GM21825 (cell line): ENCODE data around the gene PRKCD.

ENCODE experiments used
- ATAC-seq: cut with Tn5 transposase; IDR thresholded peaks from one replicate; pipeline ENCODE4 v1.9.1; 2021; ENCODE audit warnings: mild to moderate bottlenecking, moderate library complexity; ENCODE audit not compliant: unreplicated experiment

Gene PRKCD

GRCh38 chr3:53230789-53231188 is 69.8 kb downstream of the PRKCD start:
- ATAC-seq: no peak

GRCh38 chr3:53231532-53232511 is 70.8 kb downstream of the PRKCD start:
- no peak for ATAC-seq

- ATAC-seq: no peak
These were observed 71.8 kb downstream of the PRKCD start for GRCh38 chr3:53232641-53233377.

GRCh38 chr3:53234130-53234840 is 73.3 kb downstream of the PRKCD start:
- ATAC-seq: no peak

GRCh38 chr3:53234841-53235232 is 73.8 kb downstream of the PRKCD start:
- no peak for ATAC-seq

- ATAC-seq: no peak
These were observed 74.5 kb downstream of the PRKCD start for GRCh38 chr3:53235545-53235944.

GRCh38 chr3:53236112-53236841 is 75.3 kb downstream of the PRKCD start:
- no peak for ATAC-seq

- no peak for ATAC-seq
These were observed 77.2 kb downstream of the PRKCD start for GRCh38 chr3:53238051-53238850.

- ATAC-seq: no peak
These were observed 77.9 kb downstream of the PRKCD start for GRCh38 chr3:53238886-53239285.

- ATAC-seq: no peak
These were observed 78.8 kb downstream of the PRKCD start for GRCh38 chr3:53239800-53240199.

- no peak for ATAC-seq
These were observed 80.3 kb downstream of the PRKCD start for GRCh38 chr3:53240989-53241972.

- ATAC-seq: no peak
These were observed 81.1 kb downstream of the PRKCD start for GRCh38 chr3:53242155-53242554.
